ENCODE results near the gene MANBA. TPM values are rescaled to one million over a fixed set of nuclear protein-coding genes. Genes with fewer than 3 reads are reported as not detected.

Gene MANBA
- total RNA-seq, 1 donor from 2014 or later = 48.9 TPM

DNA sequence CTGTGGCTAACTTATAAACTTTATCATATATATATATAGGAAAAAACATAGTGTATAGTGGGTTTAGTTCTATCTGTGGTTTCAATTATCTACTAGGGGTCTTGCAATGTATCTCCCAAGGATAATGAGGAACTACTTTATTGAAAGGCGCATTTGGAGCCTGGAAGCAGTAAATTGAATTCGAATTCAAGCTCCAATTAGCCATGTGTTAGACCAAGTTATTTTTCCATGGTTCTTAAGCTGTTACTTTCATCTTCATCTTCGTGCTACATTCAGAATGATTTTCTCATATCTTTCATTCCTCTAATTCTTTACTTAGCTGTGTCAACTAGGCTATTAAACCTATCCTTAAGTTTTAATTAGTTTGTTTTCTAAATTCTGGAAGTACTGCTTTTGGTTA is 27.2 kb upstream of the MANBA start:
- no peak for TF ChIP-seq CTCF (IDR thresholded peaks at IDR 0.05; ENCODE audit: unreplicated experiment)
- Mint-ChIP-seq H3K4me1 (ENCODE audit: low read depth) (no peaks in the 10 kb centered on the region), H3K9me3 (ENCODE audit: low read depth) (peaks cover 3% of the 10 kb centered on the region), H3K27me3 (no peaks in the 10 kb centered on the region), H3K36me3 (ENCODE audit: insufficient read depth) (peaks cover 10% of the 10 kb centered on the region), H3K27ac (no peak overlapping the region), H3K4me3 (ENCODE audit: low read depth) (no peak overlapping the region)
- DNase-seq (ENCODE audit: low spot score, unreplicated experiment) = no peak

DNA sequence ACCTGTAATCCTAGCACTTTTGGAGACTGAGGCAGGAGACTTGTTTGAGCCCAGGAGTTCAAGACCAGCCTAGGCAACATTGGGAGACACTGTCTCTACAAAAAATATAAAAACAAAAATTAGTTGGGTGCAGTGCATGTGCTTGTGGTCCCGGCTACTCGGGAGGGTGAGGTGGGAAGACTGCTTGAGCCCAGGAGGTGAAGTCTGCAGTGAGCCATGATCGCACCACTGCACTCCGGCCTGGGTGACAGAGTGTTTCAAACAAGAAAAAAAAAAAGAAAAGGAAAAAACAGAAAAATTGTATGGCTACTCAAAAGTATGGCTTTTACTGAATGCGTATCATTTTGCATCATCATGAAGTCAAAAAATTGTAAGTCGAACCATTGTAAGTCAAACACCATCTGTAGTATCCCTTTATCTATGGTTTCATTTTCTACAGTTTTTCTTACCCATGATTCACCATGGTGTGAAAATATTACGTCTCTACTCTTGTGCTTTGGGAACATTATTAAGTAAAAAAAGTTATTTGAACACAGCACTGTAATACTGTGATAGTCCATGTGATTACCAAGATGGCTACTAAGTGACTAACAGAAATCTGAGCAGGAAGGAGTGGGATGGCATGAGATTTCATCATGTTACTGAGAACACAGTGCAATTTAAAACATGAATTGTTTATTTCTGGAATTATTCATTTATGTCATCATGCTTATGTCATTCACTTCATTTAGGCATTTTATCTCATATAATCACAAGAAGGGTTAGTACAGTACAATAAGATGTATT is 26.5 kb upstream of the MANBA start:
- peaks cover 6% of the 10 kb centered on the region for H3K36me3 Mint-ChIP-seq (ENCODE audit: insufficient read depth)
- H3K9me3 Mint-ChIP-seq (ENCODE audit: low read depth) = peaks cover 3% of the 10 kb centered on the region
- no peak for TF ChIP-seq CTCF (IDR thresholded peaks at IDR 0.05; ENCODE audit: unreplicated experiment)
- H3K4me3 Mint-ChIP-seq (ENCODE audit: low read depth) = no peak overlapping the region
- no peak for DNase-seq (ENCODE audit: low spot score, unreplicated experiment)
- no peaks in the 10 kb centered on the region for H3K27me3 Mint-ChIP-seq
- no peaks in the 10 kb centered on the region for H3K4me1 Mint-ChIP-seq (ENCODE audit: low read depth)
- peak overlapping the region; percentile 80 for H3K27ac Mint-ChIP-seq

- DNase-seq (ENCODE audit: low spot score, unreplicated experiment) = no peak
- no peak for TF ChIP-seq CTCF (IDR thresholded peaks at IDR 0.05; ENCODE audit: unreplicated experiment)
- Mint-ChIP-seq H3K9me3 (ENCODE audit: low read depth) (peaks cover 3% of the 10 kb centered on the region), H3K4me3 (ENCODE audit: low read depth) (no peak overlapping the region), H3K27me3 (no peaks in the 10 kb centered on the region), H3K36me3 (ENCODE audit: insufficient read depth) (peaks cover 1% of the 10 kb centered on the region), H3K27ac (peak overlapping the region; percentile 69), H3K4me1 (ENCODE audit: low read depth) (peaks cover 9% of the 10 kb centered on the region)
Observed at GRCh38 chr4:102786279-102786678, 25.5 kb upstream of the MANBA start.

GRCh38 chr4:102783006-102783405 is 22.2 kb upstream of the MANBA start:
- H3K4me1 Mint-ChIP-seq (ENCODE audit: low read depth) = peaks cover 21% of the 10 kb centered on the region
- TF ChIP-seq CTCF (IDR thresholded peaks at IDR 0.05; ENCODE audit: unreplicated experiment) = no peak
- H3K9me3 Mint-ChIP-seq (ENCODE audit: low read depth) = no peaks in the 10 kb centered on the region
- no peaks in the 10 kb centered on the region for H3K36me3 Mint-ChIP-seq (ENCODE audit: insufficient read depth)
- no peak overlapping the region for H3K27ac Mint-ChIP-seq
- H3K27me3 Mint-ChIP-seq = no peaks in the 10 kb centered on the region
- no peak overlapping the region for H3K4me3 Mint-ChIP-seq (ENCODE audit: low read depth)
- DNase-seq (ENCODE audit: low spot score, unreplicated experiment) = no peak

DNA sequence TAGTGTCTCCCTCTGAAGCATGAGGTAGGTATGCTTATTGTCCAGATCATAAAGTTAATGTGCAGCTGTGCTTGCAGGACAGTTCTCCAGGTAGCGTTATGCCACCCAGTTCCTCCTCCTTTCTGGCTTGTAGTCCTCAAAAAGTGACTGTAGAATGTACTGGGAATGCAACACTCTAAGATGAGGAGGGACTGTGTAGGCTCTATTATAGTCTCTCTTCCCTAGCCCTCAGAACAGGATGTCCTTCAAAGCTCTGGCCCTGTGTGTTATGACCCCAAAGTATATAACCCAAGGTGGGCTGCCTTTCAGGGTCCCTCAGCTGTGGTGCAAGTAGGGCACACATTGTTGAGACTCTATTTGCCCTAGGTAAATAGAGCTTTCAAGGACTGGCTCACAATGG is 20.8 kb upstream of the MANBA start:
- no peaks in the 10 kb centered on the region for H3K27me3 Mint-ChIP-seq
- H3K27ac Mint-ChIP-seq = no peak overlapping the region
- no peak overlapping the region for H3K4me3 Mint-ChIP-seq (ENCODE audit: low read depth)
- H3K9me3 Mint-ChIP-seq (ENCODE audit: low read depth) = no peaks in the 10 kb centered on the region
- H3K4me1 Mint-ChIP-seq (ENCODE audit: low read depth) = peaks cover 22% of the 10 kb centered on the region
- TF ChIP-seq CTCF (IDR thresholded peaks at IDR 0.05; ENCODE audit: unreplicated experiment) = no peak
- H3K36me3 Mint-ChIP-seq (ENCODE audit: insufficient read depth) = no peaks in the 10 kb centered on the region
- DNase-seq (ENCODE audit: low spot score, unreplicated experiment) = no peak
